ENCODE measurements around the gene TMEM184A. TPM values are rescaled to one million over a fixed set of nuclear protein-coding genes. Genes with fewer than 3 reads are reported as not detected.

TMEM184A gene
- total RNA-seq, 4 donors from 2014 or later, result 55.0 to 234 (median 112) TPM

DNA sequence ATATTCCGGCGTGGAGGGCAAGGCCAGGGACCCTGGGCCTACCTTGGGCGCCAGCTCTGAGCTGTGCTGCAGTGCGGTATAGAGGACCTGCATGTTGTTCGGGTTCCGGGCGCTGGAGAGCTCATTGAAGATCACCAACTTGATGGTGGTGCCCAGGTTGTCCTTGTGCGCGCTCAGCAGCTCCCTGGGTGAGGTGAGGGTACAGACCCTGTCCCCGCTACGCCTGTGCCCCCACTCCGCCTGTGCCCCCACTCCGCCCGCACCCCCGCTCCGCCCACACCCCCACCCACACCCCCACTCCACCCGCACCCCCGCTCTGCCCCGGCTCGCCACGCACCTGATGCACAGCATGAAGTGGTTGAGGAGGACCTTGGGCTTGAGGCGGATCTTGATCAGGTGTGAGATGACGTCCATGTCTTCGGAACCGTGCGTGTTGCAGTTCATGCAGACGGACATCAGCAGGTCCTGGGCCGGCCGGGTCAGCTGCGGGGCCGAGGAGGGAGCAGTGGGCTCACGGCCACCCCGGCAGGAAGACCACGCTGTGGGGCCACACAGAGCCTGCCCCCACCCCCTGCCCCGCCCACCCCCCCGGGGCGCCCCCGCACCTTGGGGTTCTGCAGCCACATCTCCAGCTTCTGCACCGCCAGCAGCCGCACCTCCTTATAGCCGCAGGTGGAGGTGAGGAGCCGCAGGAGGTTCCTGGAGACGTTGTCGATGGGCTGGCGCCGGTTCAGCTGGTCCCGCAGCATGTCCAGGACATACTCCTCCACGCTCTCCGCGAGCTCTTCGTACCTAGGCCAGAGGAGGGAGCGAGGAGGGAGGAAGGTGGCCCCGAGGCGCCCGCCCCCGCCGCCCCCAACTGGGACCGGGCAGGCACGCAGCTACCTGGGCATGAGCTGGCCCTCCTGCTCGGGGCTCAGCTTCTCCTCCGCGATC lies 57.4 kb downstream of the TMEM184A start:
- Histone ChIP-seq H3K27ac (no peak overlapping the region), H3K9me3 (no peaks in the 10 kb centered on the region), H3K36me3 (peaks cover 83% of the 10 kb centered on the region), H3K27me3 (no peaks in the 10 kb centered on the region), H3K4me3 (no peak overlapping the region), H3K4me1 (peaks cover 13% of the 10 kb centered on the region)
- no peak for DNase-seq (ENCODE audit: low spot score in 2 of 2)
- no peak for TF ChIP-seq POLR2AphosphoS5 (IDR thresholded peaks at IDR 0.05)
- TF ChIP-seq POLR2A (IDR thresholded peaks at IDR 0.05), result no peak
- 87% methylated on average over 20 of the region's 62 CpGs for WGBS

GRCh38 chr7:1497293-1497927 lies 58.6 kb downstream of the TMEM184A start:
- WGBS, result 87% methylated on average over 21 of the region's 37 CpGs
- no peaks in the 10 kb centered on the region for H3K9me3 ChIP-seq
- peaks cover under 1% of the 10 kb centered on the region for H3K4me1 ChIP-seq
- no peak overlapping the region for H3K27ac ChIP-seq
- no peaks in the 10 kb centered on the region for H3K27me3 ChIP-seq
- no peak overlapping the region for H3K4me3 ChIP-seq
- no peak for TF ChIP-seq POLR2AphosphoS5 (IDR thresholded peaks at IDR 0.05)
- no peak for TF ChIP-seq CTCF (IDR thresholded peaks at IDR 0.05)
- no peak for TF ChIP-seq POLR2A (IDR thresholded peaks at IDR 0.05)
- no peak for TF ChIP-seq EP300 (IDR thresholded peaks at IDR 0.05)
- no peak for DNase-seq (ENCODE audit: low spot score in 2 of 2)
- H3K36me3 ChIP-seq, result peaks cover 95% of the 10 kb centered on the region

- 89% methylated on average over 19 of the region's 33 CpGs for WGBS
Observed at GRCh38 chr7:1496531-1497292, 59.3 kb downstream of the TMEM184A start.

GRCh38 chr7:1495564-1496242 lies 60.3 kb downstream of the TMEM184A start:
- Histone ChIP-seq H3K4me1 (no peaks in the 10 kb centered on the region), H3K36me3 (peaks cover 100% of the 10 kb centered on the region), H3K9me3 (no peaks in the 10 kb centered on the region), H3K4me3 (no peak overlapping the region), H3K27me3 (no peaks in the 10 kb centered on the region), H3K27ac (no peak overlapping the region)
- 86% methylated on average over 11 of the region's 34 CpGs for WGBS
- no peak for TF ChIP-seq EP300 (IDR thresholded peaks at IDR 0.05)
- no peak for TF ChIP-seq POLR2AphosphoS5 (IDR thresholded peaks at IDR 0.05)
- no peak for TF ChIP-seq CTCF (IDR thresholded peaks at IDR 0.05)
- no peak for TF ChIP-seq POLR2A (IDR thresholded peaks at IDR 0.05)
- no peak for DNase-seq (ENCODE audit: low spot score in 2 of 2)

More at GRCh38 chr7:1496531-1497292, 59.3 kb downstream of the TMEM184A start:
- no peaks in the 10 kb centered on the region for H3K27me3 ChIP-seq
- peaks cover 100% of the 10 kb centered on the region for H3K36me3 ChIP-seq
- H3K4me3 ChIP-seq, result no peak overlapping the region
- H3K4me1 ChIP-seq, result no peaks in the 10 kb centered on the region
- no peaks in the 10 kb centered on the region for H3K9me3 ChIP-seq
- TF ChIP-seq EP300 (IDR thresholded peaks at IDR 0.05), result no peak
- no peak for TF ChIP-seq POLR2AphosphoS5 (IDR thresholded peaks at IDR 0.05)
- TF ChIP-seq POLR2A (IDR thresholded peaks at IDR 0.05), result no peak
- TF ChIP-seq CTCF (IDR thresholded peaks at IDR 0.05), result no peak
- H3K27ac ChIP-seq, result no peak overlapping the region
- no peak for DNase-seq (ENCODE audit: low spot score in 2 of 2)

GRCh38 chr7:1494866-1495563 lies 61.0 kb downstream of the TMEM184A start:
- TF ChIP-seq CTCF (IDR thresholded peaks at IDR 0.05), result no peak
- TF ChIP-seq EP300 (IDR thresholded peaks at IDR 0.05), result no peak
- TF ChIP-seq POLR2AphosphoS5 (IDR thresholded peaks at IDR 0.05), result no peak
- TF ChIP-seq POLR2A (IDR thresholded peaks at IDR 0.05), result no peak
- H3K9me3 ChIP-seq, result no peaks in the 10 kb centered on the region
- H3K27me3 ChIP-seq, result no peaks in the 10 kb centered on the region
- H3K27ac ChIP-seq, result no peak overlapping the region
- H3K4me3 ChIP-seq, result no peak overlapping the region
- no peaks in the 10 kb centered on the region for H3K4me1 ChIP-seq
- DNase-seq (ENCODE audit: low spot score in 2 of 2), result no peak
- H3K36me3 ChIP-seq, result peaks cover 100% of the 10 kb centered on the region
- WGBS, result 89% methylated on average over 10 of the region's 27 CpGs
